ENCODE results near the gene NET1.

The NET1 gene

DNA sequence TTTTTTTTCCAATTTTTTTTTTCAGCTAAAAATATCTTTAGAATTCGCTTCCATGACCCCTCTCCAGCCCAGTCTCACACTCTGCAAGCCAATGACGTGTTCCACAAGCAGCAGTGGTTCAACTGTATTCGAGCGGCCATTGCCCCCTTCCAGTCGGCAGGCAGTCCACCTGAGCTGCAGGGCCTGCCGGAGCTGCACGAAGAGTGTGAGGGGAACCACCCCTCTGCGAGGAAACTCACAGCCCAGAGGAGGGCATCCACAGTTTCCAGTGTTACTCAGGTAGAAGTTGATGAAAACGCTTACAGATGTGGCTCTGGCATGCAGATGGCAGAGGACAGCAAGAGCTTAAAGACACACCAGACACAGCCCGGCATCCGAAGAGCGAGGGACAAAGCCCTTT lies 44.2 kb downstream of the NET1 start:
- no peak for DNase-seq
- Histone ChIP-seq H3K4me1 (0 out of 2 replicates have a peak, but pooled peaks cover 2% of the 10 kb centered on the region), H3K27me3 (no peaks in the 10 kb centered on the region), H3K9me3 (no peaks in the 10 kb centered on the region), H3K4me3 (ENCODE audit: low read depth, low read length) (no peak overlapping the region), H3K36me3 (peaks cover 61% of the 10 kb centered on the region)
- TF ChIP-seq, protein P1, sequence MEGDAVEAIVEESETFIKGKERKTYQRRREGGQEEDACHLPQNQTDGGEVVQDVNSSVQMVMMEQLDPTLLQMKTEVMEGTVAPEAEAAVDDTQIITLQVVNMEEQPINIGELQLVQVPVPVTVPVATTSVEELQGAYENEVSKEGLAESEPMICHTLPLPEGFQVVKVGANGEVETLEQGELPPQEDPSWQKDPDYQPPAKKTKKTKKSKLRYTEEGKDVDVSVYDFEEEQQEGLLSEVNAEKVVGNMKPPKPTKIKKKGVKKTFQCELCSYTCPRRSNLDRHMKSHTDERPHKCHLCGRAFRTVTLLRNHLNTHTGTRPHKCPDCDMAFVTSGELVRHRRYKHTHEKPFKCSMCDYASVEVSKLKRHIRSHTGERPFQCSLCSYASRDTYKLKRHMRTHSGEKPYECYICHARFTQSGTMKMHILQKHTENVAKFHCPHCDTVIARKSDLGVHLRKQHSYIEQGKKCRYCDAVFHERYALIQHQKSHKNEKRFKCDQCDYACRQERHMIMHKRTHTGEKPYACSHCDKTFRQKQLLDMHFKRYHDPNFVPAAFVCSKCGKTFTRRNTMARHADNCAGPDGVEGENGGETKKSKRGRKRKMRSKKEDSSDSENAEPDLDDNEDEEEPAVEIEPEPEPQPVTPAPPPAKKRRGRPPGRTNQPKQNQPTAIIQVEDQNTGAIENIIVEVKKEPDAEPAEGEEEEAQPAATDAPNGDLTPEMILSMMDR (IDR thresholded peaks at IDR 0.05; ENCODE audit: low read depth, low read length) = no peak

DNA sequence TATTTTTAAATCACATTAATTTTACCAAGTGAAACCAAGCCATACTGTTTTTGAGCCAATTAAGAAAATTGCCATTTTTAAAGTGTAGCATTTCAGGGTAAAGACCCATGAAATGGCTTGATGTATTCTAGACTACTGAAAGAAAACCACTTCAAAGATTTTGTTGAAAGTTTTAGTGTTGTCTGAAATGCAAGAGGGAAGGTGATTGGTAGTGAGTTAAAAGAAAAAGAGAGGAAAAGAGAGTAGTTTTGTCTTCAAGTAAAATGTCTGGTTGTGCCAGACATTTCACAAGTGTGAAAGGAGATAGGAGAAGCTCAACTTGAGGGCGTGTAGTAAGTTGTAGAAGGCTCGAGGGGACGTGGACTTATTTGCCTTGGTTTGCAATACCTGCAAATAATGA lies 45.4 kb downstream of the NET1 start:
- Histone ChIP-seq H3K4me3 (ENCODE audit: low read depth, low read length) (no peak overlapping the region), H3K4me1 (0 out of 2 replicates have a peak, but pooled peaks cover 2% of the 10 kb centered on the region), H3K9me3 (no peaks in the 10 kb centered on the region), H3K27me3 (no peaks in the 10 kb centered on the region), H3K36me3 (peaks cover 56% of the 10 kb centered on the region)
- TF ChIP-seq, protein P1 (IDR thresholded peaks at IDR 0.05; ENCODE audit: low read depth, low read length) = no peak
- no peak for DNase-seq

DNA sequence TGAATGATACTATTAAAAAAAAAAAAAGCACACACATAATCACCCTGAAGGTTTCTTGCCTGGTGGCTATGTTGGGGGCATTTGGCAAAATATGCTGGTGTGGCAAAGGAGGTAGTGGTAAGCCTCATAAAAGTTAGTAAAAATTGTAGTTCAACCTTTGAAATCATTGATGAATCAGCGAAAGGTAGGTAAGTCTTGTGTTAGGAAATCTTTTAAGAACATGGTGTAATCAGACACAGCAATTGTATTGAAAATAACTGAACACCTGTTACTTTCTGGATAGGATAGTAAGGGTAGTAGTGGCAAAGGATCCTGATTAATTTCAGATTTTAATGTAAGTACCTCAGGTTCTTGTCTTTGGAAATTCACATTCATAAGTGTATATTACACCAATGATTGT lies 46.1 kb downstream of the NET1 start:
- Histone ChIP-seq H3K4me1 (0 out of 2 replicates have a peak, but pooled peaks cover 2% of the 10 kb centered on the region), H3K9me3 (no peaks in the 10 kb centered on the region), H3K4me3 (ENCODE audit: low read depth, low read length) (no peak overlapping the region), H3K36me3 (peaks cover 49% of the 10 kb centered on the region), H3K27me3 (no peaks in the 10 kb centered on the region)
- TF ChIP-seq, protein P1 (IDR thresholded peaks at IDR 0.05; ENCODE audit: low read depth, low read length) = no peak
- DNase-seq = no peak

DNA sequence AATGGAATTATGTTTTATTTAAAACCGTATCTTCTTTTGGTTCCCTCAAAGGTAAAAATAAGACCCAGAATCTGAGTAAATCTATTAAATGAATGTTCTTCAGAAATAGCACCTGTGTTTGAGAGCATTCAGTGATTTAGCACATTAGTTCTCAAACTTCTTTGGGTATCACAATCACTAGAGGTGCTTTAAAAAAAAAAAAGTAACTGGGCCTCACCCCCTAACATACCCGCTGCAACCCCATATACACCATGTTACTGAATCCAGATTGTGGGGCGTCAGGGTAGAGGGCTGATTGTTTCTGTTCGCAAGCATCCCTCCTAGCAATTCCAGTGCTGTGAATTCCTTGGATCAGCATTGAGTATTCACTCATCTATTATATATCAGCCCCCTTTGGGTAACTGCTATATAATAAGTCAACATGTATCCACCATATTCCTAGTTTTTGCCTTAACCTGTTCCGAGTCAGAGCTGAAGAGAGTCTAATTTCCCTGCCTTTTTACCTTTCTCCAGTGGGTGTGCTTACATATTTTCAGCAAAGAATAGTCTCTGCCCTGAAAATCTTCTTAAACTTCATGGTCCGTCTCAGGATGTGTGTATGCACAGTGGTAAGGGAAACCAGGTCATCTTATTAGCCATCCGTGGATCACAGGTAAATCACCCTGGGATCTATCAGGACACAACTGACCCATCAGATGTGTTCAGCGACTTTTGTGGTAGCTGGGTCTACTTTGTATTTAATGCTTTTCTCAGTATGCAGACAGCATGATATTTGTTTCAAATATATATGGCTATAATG lies 46.8 kb downstream of the NET1 start:
- Histone ChIP-seq H3K9me3 (no peaks in the 10 kb centered on the region), H3K36me3 (peaks cover 42% of the 10 kb centered on the region), H3K27me3 (no peaks in the 10 kb centered on the region), H3K4me3 (ENCODE audit: low read depth, low read length) (no peak overlapping the region), H3K4me1 (0 out of 2 replicates have a peak, but pooled peaks cover 2% of the 10 kb centered on the region)
- TF ChIP-seq, protein P1 (IDR thresholded peaks at IDR 0.05; ENCODE audit: low read depth, low read length) = no peak
- DNase-seq = no peak

DNA sequence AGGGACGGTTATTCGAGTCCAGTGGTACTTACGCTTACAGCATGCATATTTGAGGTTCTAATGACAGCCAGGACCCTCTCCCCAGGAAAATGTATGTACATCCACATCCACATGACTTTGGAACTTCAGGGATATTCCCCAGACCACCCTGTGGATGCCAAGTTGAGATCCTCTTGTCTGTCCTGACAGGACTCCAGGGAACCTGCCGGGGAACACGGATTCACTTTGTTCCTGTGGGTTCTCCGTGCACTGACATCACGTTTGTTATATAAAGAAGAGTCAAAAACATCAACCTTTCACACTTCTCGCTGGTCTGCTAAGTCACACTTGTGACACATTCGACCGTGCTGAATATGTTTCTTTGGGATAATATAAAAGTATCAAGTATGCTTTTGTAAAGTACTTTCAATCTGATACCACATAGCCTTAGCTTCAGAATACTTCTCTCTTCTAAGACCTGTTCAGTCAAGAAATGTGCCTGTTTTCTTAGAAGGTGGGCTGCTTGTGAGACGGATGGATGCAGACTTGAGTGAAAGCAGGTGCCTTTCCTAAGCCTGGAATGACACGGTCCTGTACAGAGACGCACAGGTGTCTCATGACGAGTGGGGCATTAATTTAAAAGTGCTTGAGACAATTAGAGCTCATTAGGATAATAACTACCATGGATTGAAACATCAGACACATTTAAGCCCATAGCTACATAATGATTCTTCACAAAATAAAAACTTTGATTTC lies 48.3 kb downstream of the NET1 start:
- peaks cover 27% of the 10 kb centered on the region for H3K36me3 ChIP-seq
- H3K9me3 ChIP-seq = no peaks in the 10 kb centered on the region
- 0 out of 2 replicates have a peak, but pooled peaks cover 2% of the 10 kb centered on the region for H3K4me1 ChIP-seq
- TF ChIP-seq, protein P1 (IDR thresholded peaks at IDR 0.05; ENCODE audit: low read depth, low read length) = no peak
- H3K27me3 ChIP-seq = no peaks in the 10 kb centered on the region
- DNase-seq = no peak
- H3K4me3 ChIP-seq (ENCODE audit: low read depth, low read length) = no peak overlapping the region

DNA sequence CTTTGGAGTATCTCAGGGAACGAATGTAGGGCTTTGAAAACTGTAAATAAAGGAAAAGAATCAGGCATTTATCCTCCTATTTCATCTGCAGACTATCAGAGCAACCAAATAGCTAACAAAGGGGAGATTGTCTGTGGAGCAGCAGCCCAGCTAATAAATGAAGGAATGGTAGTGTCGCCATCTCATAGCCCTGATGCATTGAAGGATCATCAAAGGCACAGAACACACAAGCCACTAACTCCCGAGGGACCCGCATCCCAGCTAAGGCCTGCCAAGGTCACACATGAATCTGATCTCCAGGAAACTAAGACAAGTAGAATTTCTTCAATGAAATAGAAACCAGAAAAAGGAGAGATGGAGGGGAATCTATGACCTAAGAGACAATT lies 48.8 kb downstream of the NET1 start:
- no peak for DNase-seq
- Histone ChIP-seq H3K4me1 (0 out of 2 replicates have a peak, but pooled peaks cover 2% of the 10 kb centered on the region), H3K4me3 (ENCODE audit: low read depth, low read length) (no peak overlapping the region), H3K27me3 (no peaks in the 10 kb centered on the region), H3K9me3 (no peaks in the 10 kb centered on the region), H3K36me3 (peaks cover 21% of the 10 kb centered on the region)
- TF ChIP-seq, protein P1 (IDR thresholded peaks at IDR 0.05; ENCODE audit: low read depth, low read length) = no peak

Measured in BE2C (cell line).